IMR-90 (cell line): ENCODE measurements around the gene PLBD1. TPM values are rescaled to one million over a fixed set of nuclear protein-coding genes. Genes with fewer than 3 reads are reported as not detected.

ENCODE experiments used
- ATAC-seq: fragments of 200-7000 bp; cut with Tn5 transposase; 2 replicates; pipeline ENCODE4 v1.9.1; 2020; ENCODE audit warnings: low read depth, mild to moderate bottlenecking, moderate library complexity
- BruUV-seq: library from RNA; stranded (reverse); fragments of 400-500 nt; replicated peaks from 2 replicates; lab custom pipeline; 2021; lab: Mats Ljungman, UMichigan
- CTCF ChIA-PET: fragments of 300-600 bp; formaldehyde crosslinking; extraction: SDS; loops from one replicate; lab custom pipeline; 2021; ENCODE audit warnings: antibody characterized with exemption; lab: Yijun Ruan, JAX
- POLR2A ChIA-PET: fragments of 300-600 bp; sonication (Branson Sonifier 250); formaldehyde crosslinking; loops from one replicate; lab custom pipeline; 2022; ENCODE audit warnings: antibody characterized with exemption; ENCODE audit not compliant: unreplicated experiment; lab: Charles Lee
- DNase-seq: peaks from one replicate; pipeline ENCODE4 v3.0.0; 2013
- H2AFZ ChIP-seq: replicated peaks from 2 replicates; pipeline ENCODE3; 2013; ENCODE audit warnings: low read length, mild to moderate bottlenecking; ENCODE audit not compliant: poor library complexity
- H2AK5ac ChIP-seq: 2 replicates; pipeline ENCODE4 v1.6.1; 2013; ENCODE audit warnings: low read depth, low read length, inconsistent platforms
- H2AK9ac ChIP-seq: replicated peaks from 2 replicates; pipeline ENCODE3; 2013; ENCODE audit warnings: mild to moderate bottlenecking, low read depth, low read length, moderate library complexity; ENCODE audit not compliant: poor library complexity
- H2BK120ac ChIP-seq: 2 replicates; pipeline ENCODE4 v1.6.1; 2013; ENCODE audit warnings: low read depth, low read length, inconsistent platforms
- H2BK15ac ChIP-seq: 3 replicates; pipeline ENCODE4 v1.6.1; 2013; ENCODE audit warnings: low read depth, low read length, inconsistent platforms
- H2BK20ac ChIP-seq: 2 replicates; pipeline ENCODE4 v1.6.1; 2013; ENCODE audit warnings: low read depth, mild to moderate bottlenecking, inconsistent platforms, low read length, moderate library complexity
- H2BK5ac ChIP-seq: 2 replicates; pipeline ENCODE4 v1.6.1; 2013; ENCODE audit warnings: mild to moderate bottlenecking, low read depth, low read length, inconsistent platforms; ENCODE audit not compliant: poor library complexity, severe bottlenecking
- H3K14ac ChIP-seq: replicated peaks from 2 replicates; pipeline ENCODE4 v1.6.1; 2013; ENCODE audit warnings: low read depth, low read length, inconsistent platforms
- H3K18ac ChIP-seq: 2 replicates; pipeline ENCODE4 v1.6.1; 2013; ENCODE audit warnings: low read depth, low read length, control low read depth
- H3K23ac ChIP-seq: 2 replicates; pipeline ENCODE4 v1.6.1; 2013; ENCODE audit warnings: low read depth, low read length, inconsistent platforms
- H3K27ac ChIP-seq: 2 replicates; pipeline ENCODE4 v1.5.1; 2013; ENCODE audit warnings: mild to moderate bottlenecking, control low read depth, low read length; ENCODE audit not compliant: insufficient read depth
- H3K27me3 ChIP-seq: 2 replicates; pipeline ENCODE4 v1.6.1; 2013; ENCODE audit warnings: low read length; ENCODE audit not compliant: control insufficient read depth, insufficient read depth
- H3K36me3 ChIP-seq: 2 replicates; pipeline ENCODE4 v1.6.1; 2013; ENCODE audit warnings: low read length, mixed read lengths; ENCODE audit not compliant: control insufficient read depth, insufficient read depth
- H3K4ac ChIP-seq: 2 replicates; pipeline ENCODE4 v1.6.1; 2013; ENCODE audit warnings: low read depth, low read length, inconsistent platforms
- H3K4me1 ChIP-seq: 2 replicates; pipeline ENCODE4 v1.6.1; 2013; ENCODE audit warnings: low read length, mixed read lengths; ENCODE audit not compliant: control insufficient read depth, insufficient read depth
- H3K4me2 ChIP-seq: 2 replicates; pipeline ENCODE4 v1.6.1; 2013; ENCODE audit warnings: low read depth, mild to moderate bottlenecking, control low read depth, low read length, moderate library complexity
- H3K4me3 ChIP-seq: 2 replicates; pipeline ENCODE4 v1.5.1; 2013; ENCODE audit warnings: low read depth, mild to moderate bottlenecking, control low read depth, low read length, moderate library complexity; ENCODE audit not compliant: insufficient read depth
- H3K56ac ChIP-seq: 2 replicates; pipeline ENCODE4 v1.6.1; 2013; ENCODE audit warnings: low read length, inconsistent platforms; ENCODE audit not compliant: insufficient read depth; ENCODE audit errors: extremely low read depth
- H3K79me1 ChIP-seq, 2 experiments: 2 replicates each; pipeline ENCODE4 v1.6.1; 2013; ENCODE audit warnings: low read length in 2 of 2, inconsistent platforms in 1 of 2, low read depth in 1 of 2
- H3K9ac ChIP-seq: 2 replicates; pipeline ENCODE4 v1.6.1; 2013; ENCODE audit warnings: low read depth, low read length, control low read depth
- H3K9me1 ChIP-seq: 2 replicates; pipeline ENCODE4 v1.6.1; 2013; ENCODE audit warnings: low read length, inconsistent platforms; ENCODE audit not compliant: insufficient read depth
- H3K9me3 ChIP-seq: 2 replicates; pipeline ENCODE4 v1.6.1; 2013; ENCODE audit warnings: low read length; ENCODE audit not compliant: control insufficient read depth, insufficient read depth
- H4K20me1 ChIP-seq: 2 replicates; pipeline ENCODE4 v1.6.1; 2013; ENCODE audit warnings: low read length, inconsistent platforms; ENCODE audit not compliant: insufficient read depth
- H4K5ac ChIP-seq: 2 replicates; pipeline ENCODE4 v1.6.1; 2013; ENCODE audit warnings: mild to moderate bottlenecking, low read depth, low read length, control low read depth
- H4K8ac ChIP-seq, 2 experiments: 2 replicates each; pipeline ENCODE4 v1.6.1; 2013; ENCODE audit warnings: low read depth in 2 of 2, low read length in 2 of 2, control low read depth in 1 of 2, inconsistent platforms in 1 of 2
- H4K91ac ChIP-seq: 2 replicates; pipeline ENCODE4 v1.6.1; 2013; ENCODE audit warnings: low read depth, low read length, inconsistent platforms; ENCODE audit not compliant: insufficient read depth
- FOS ChIP-seq: fragments of 150-350 bp; IDR thresholded peaks from 2 replicates; pipeline ENCODE4 v1.6.1; 2016; ENCODE audit warnings: low read depth, low read length
- MXI1 ChIP-seq: IDR thresholded peaks from 2 replicates; pipeline ENCODE4 v1.6.1; 2012; ENCODE audit warnings: low read depth, mild to moderate bottlenecking, low read length, moderate library complexity, borderline replicate concordance
- WGBS, 2 experiments: methylation state at CpG; one replicate each; pipeline versions ENCODE4 v1.1.5 to v1.1.7; 2013; ENCODE audit warnings: missing lambda C conversion rate in 2 of 2; ENCODE audit not compliant: insufficient read length in 1 of 2; ENCODE audit errors: extremely low coverage in 2 of 2; 5-methylcytosine and 5-hydroxymethylcytosine counted together
- dilution Hi-C: fragments of 300-500 bp; cut with HindIII; formaldehyde crosslinking; loops from one replicate; pipeline ENCODE4 v1.14.3; 2018; ENCODE audit warnings: low sequenced_read_pairs; ENCODE audit not compliant: unreplicated experiment
- in situ Hi-C: fragments of 300-500 bp; cut with MboI; formaldehyde crosslinking; loops from 3 replicates; pipeline ENCODE4 v1.14.3; 2019; ENCODE audit warnings: low sequenced_read_pairs, inconsistent platforms, mixed read lengths
- intact Hi-C: fragments of 100-400 bp; cut with micrococcal nuclease; formaldehyde crosslinking; loops from 2 replicates; pipeline ENCODE4 v1.10.0; 2022
- polyA plus RNA-seq, 3 experiments: library from polyadenylated mRNA; depleted of rRNA; stranded (reverse); fragments of >200 nt; gene quantifications; 2 replicates each; pipeline ENCODE4 v1.2.3, GENCODE V29; 2012; ENCODE audit warnings: low replicate concordance in 1 of 3
- total RNA-seq: library from RNA; depleted of rRNA; stranded (reverse); fragments of >200 nt; gene quantifications from 2 replicates; pipeline ENCODE4 v1.2.3, GENCODE V29; 2012

Gene PLBD1
- total and polyA plus RNA-seq, 2 of the 4 experiments (the other 2 are of a cell fraction): under 0.01 TPM; not detected in 1

DNA sequence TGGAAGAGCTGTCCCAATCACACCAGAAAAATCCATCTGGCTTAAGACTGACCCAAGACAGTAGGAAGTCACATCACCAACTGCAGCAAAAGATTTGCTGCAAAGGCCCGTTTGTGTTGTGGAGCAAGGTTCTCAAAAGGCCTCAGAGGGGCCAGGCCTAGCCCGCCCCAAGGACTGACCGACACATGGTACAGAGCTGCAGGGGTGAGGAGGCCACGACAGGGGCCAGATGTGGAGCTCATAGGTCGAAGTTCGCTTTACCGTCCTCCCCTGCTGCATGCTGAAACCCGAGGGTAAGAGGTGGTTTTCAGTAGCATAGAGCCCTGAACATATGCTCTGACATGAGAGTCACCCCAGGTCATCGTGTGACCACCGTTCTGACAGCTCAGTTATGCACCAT, 35.5 kb downstream of the PLBD1 start:
- Histone ChIP-seq H3K56ac (no peak overlapping the region), H3K79me1 (no peaks in the 10 kb centered on the region), H3K4me3 (no peak overlapping the region), H3K4me2 (no peak overlapping the region), H4K91ac (no peak overlapping the region), H3K4me1 (no peaks in the 10 kb centered on the region), H3K4ac (no peak overlapping the region), H3K36me3 (no peaks in the 10 kb centered on the region), H2BK5ac (no peak overlapping the region), H2BK15ac (no peak overlapping the region), H3K9ac (no peak overlapping the region), H3K9me1 (no peaks in the 10 kb centered on the region), H3K23ac (no peak overlapping the region), H4K8ac (no peak overlapping the region), H4K5ac (no peak overlapping the region), H3K27ac (no peak overlapping the region), H3K14ac (no peak overlapping the region), H4K20me1 (no peaks in the 10 kb centered on the region), H3K9me3 (no peaks in the 10 kb centered on the region), H2BK20ac (no peak overlapping the region), H3K18ac (no peak overlapping the region), H2BK120ac (no peak overlapping the region), H2AK9ac (no peak overlapping the region), H3K27me3 (no peaks in the 10 kb centered on the region), H2AK5ac (no peak overlapping the region), H2AFZ (no peak overlapping the region)
- DNase-seq: no peak
- no TSS peak for BruUV-seq
- WGBS, 2 experiments: 33% methylated on average over 1 of the region's 10 CpGs; no CpG with 5 or more reads in 1 of the 2 experiments
- intact Hi-C loops: no loop called here
- ChIA-PET CTCF (no interaction called here), POLR2A (no interaction called here)
- dilution Hi-C loops: no loop called here
- in situ Hi-C loops: no loop called here
- no peak for TF ChIP-seq MXI1
- TF ChIP-seq FOS: no peak
- ATAC-seq: no peak
